Thoracic aorta (tissue), 2 donors: ENCODE measurements around the gene C2CD4C. TPM values are rescaled to one million over a fixed set of nuclear protein-coding genes. Genes with fewer than 3 reads are reported as not detected.

Source experiments
- total RNA-seq, 2 donors: library from RNA; depleted of rRNA; stranded (reverse); fragments of >200 nt; gene quantifications; one replicate each; pipeline versions ENCODE4 v1.1.0 to v1.2.3, GENCODE V29; 2016

C2CD4C gene
- total RNA-seq, 2 donors from 2014 or later = 0.54 to 1.6 TPM

Other genes starting within 250 kb of the C2CD4C start
- 1 to 10 TPM in 1 of 2 donors, under 1 TPM in 1; 0.56 to 1.6 TPM for gene PLPP2, start 117.7 kb downstream of the C2CD4C start, total RNA-seq
- gene MIER2, start 64.4 kb downstream of the C2CD4C start, total RNA-seq = 10 to 100 TPM in 1 of 2 donors, 1 to 10 TPM in 1; 8.8 to 43.6 TPM
- gene SHC2, start 51.9 kb upstream of the C2CD4C start, total RNA-seq = 10 to 100 TPM; 17.2 to 18.8 TPM
- gene MADCAM1, start 87.3 kb upstream of the C2CD4C start, total RNA-seq = under 1 TPM in 1 of 2 donors, not detected in 1; 0.92 TPM
- gene TPGS1, start 98.3 kb upstream of the C2CD4C start, total RNA-seq = 10 to 100 TPM; 34.1 to 94.1 TPM
- 10 to 100 TPM; 40.2 to 86.2 TPM for gene CDC34, start 122.6 kb upstream of the C2CD4C start, total RNA-seq
- gene GZMM, start 134.9 kb upstream of the C2CD4C start, total RNA-seq = under 1 TPM in 1 of 2 donors, not detected in 1; 0.54 TPM
- 100 to 1,000 TPM; 344 to 575 TPM for gene BSG, start 163.4 kb upstream of the C2CD4C start, total RNA-seq
- gene HCN2, start 180.7 kb upstream of the C2CD4C start, total RNA-seq = not detected
- 10 to 100 TPM; 23.8 to 30.9 TPM for gene POLRMT, start 224.4 kb upstream of the C2CD4C start, total RNA-seq
- gene FGF22, start 230.7 kb upstream of the C2CD4C start, total RNA-seq = under 1 TPM; 0.27 to 0.56 TPM